ENCODE data around the gene AKR1D1. TPM values are rescaled to one million over a fixed set of nuclear protein-coding genes. Genes with fewer than 3 reads are reported as not detected.
"Not testable (repeated sequence)": the region's sequence is repeated elsewhere in the genome, so short reads cannot be mapped to it uniquely, and the experiment has no call there.

Gene AKR1D1
- total RNA-seq, 1 experiment from 2014 or later: not detected

DNA sequence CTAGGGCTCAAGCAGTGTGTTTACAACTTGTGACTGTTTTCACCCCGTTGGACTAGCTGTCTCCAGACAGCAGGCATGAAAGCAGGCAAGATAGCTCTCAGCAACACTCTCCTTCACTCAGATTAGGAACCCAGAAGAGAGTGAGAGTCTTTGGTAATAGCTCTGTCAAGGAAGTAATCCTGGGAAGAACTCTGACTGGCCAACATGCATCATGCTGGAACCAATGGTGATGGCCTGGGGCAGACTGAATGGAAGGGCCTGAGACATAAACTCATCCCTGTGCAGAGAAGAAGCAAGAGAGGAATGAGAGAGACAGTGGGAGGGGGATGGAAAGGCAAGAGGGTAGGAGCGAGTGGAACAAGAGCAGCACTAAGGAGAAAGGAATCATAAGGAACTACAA lies 48.9 kb downstream of the AKR1D1 start:
- H3K9me3 ChIP-seq (replicated peaks): no peaks in the 10 kb centered on the region
- DNase-seq: no peak
- no peaks in the 10 kb centered on the region for H3K36me3 ChIP-seq
- no peak overlapping the region for H3K27ac ChIP-seq
- no peak overlapping the region for H3K4me3 ChIP-seq
- no peaks in the 10 kb centered on the region for H3K4me1 ChIP-seq
- H3K27me3 ChIP-seq: no peaks in the 10 kb centered on the region

DNA sequence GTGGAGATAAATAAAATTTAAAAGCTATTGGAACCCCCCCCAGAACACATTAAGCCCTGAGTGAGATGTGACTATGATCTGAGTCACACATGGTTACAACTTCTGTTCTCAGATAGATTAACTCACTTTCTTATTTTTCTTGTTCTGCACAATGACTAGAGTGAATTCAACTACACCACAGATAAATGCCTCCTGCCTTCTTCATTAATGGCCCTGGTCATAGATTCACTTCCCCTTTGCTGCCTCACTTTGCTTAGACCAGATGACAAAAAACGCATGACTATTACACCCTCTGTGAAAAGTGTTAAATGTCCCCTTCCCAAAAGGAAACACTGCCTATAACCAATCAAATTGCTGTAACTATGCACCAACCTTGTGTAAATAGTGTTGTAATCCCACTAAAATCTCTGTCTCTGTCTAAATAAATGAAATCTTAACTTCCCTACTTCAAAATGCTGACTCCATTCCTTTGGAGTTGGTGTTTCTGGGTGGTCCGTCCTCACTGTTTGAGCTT lies 49.4 kb downstream of the AKR1D1 start:
- Histone ChIP-seq H3K4me1 (no peaks in the 10 kb centered on the region), H3K9me3 (replicated peaks) (no peaks in the 10 kb centered on the region), H3K36me3 (no peaks in the 10 kb centered on the region), H3K27me3 (no peaks in the 10 kb centered on the region), H3K4me3 (no peak overlapping the region), H3K27ac (no peak overlapping the region)
- no peak for DNase-seq

DNA sequence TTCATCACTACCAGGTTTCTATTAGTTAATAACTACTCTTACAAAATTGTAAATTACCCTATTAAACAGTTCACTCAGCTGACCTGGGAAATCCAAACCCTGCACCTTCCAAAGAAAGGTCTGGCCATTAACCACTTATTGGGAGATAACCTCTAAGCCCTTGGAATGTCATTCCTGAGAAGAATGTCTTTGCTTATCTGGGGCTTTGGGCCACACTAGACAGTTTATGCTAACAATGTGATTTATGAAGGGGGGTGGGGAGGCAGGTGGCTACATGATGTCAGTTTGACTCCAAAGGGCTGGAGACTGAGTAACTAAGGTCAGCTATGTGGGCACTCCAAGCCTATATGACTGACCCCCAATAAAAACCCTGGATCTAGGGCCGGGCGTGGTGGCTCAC lies 50.7 kb downstream of the AKR1D1 start:
- DNase-seq: peak; percentile 13
- Histone ChIP-seq H3K4me1 (no peaks in the 10 kb centered on the region), H3K36me3 (no peaks in the 10 kb centered on the region), H3K4me3 (no peak overlapping the region), H3K27me3 (no peaks in the 10 kb centered on the region), H3K27ac (no peak overlapping the region), H3K9me3 (replicated peaks) (no peaks in the 10 kb centered on the region)

DNA sequence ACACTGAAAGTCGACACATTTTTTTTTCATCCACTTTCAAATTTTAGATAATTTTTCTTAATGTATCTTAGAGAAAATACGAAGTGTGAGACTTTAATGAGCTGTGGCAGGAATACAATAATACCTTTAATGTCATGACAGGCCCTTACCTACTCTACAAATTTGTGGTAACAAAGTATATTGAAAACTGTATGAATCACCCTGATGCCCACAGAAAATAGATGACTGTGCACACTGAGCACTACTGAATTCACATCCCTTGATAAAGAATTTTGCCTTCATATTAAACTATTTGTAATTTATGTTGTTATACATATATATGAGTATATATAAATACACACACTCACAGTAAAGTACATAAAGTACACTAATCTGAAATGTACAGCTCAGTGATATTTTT lies 51.7 kb downstream of the AKR1D1 start:
- H3K27ac ChIP-seq: no peak overlapping the region
- H3K9me3 ChIP-seq (replicated peaks): no peaks in the 10 kb centered on the region
- H3K4me1 ChIP-seq: no peaks in the 10 kb centered on the region
- H3K36me3 ChIP-seq: no peaks in the 10 kb centered on the region
- no peaks in the 10 kb centered on the region for H3K27me3 ChIP-seq
- H3K4me3 ChIP-seq: no peak overlapping the region
- no peak for DNase-seq

DNA sequence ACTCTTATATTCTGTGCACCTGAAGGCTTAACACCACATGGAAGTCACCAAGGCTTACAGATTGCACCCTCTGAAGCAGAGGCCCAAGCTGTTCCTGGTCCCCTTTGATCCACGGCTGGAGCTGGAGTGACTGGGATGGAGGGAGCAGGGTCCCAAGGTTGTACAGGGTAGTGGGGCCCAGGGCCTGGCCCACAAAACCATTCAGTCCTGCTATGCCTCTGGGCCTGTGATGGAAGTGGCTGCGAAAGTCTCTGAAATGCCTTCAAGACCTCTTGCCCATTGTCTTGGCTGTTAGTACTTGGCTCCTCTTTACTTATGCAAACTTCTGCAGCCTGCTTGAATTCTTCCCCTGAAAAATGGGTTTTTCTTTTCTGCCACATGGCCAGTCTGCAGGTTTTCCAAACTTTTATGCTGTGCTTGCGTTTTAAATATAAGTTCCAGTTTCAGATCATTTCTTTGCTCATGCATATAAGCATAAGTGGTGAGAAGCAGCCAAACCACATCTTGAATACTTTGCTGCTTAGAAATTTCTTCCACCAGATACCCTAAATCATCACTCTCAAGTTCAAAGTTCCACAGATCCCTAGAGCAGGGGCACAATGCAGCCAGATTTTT lies 53.4 kb downstream of the AKR1D1 start:
- Histone ChIP-seq H3K27me3 (no peaks in the 10 kb centered on the region), H3K9me3 (replicated peaks) (no peaks in the 10 kb centered on the region), H3K36me3 (no peaks in the 10 kb centered on the region), H3K4me1 (no peaks in the 10 kb centered on the region), H3K4me3 (no peak overlapping the region), H3K27ac (no peak overlapping the region)
- no peak for DNase-seq

DNA sequence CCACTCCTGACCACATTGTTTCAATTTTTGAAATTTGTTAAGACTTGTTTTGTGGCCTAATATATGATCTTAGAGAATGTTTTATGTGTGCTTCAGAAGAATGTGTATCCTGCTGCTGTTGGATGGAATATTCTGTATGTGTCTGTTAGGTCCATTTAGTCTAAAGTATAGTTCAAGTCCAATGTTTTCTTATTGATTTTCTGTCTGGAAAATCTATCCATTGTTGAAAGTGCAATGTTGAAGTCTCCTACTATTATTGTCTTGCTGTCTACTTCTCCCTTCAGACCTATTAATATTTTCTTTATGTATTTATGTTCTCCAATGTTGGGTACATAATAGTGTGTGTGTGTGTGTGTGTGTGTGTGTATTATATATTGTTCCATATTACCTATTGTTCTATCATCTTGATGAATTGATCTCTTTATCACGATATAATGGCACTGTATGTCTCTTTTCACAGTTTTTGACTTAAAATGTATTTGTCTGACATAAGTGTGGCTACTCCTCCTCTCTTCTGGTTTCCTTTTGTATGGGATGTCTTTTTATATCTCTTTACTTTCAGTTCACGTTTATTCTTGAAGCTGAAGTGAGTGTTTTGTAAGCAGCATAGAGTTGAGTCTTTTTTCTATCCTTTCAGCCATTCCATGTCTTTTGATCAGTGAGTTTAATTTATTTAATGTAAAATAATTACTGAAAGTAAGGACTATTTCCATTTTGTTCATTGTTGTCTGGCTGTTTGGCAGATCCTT lies 61.3 kb downstream of the AKR1D1 start:
- no peaks in the 10 kb centered on the region for H3K4me1 ChIP-seq
- no peaks in the 10 kb centered on the region for H3K9me3 ChIP-seq (replicated peaks)
- no peak for DNase-seq
- no peak overlapping the region for H3K4me3 ChIP-seq
- H3K27me3 ChIP-seq: no peaks in the 10 kb centered on the region
- no peaks in the 10 kb centered on the region for H3K36me3 ChIP-seq
- no peak overlapping the region for H3K27ac ChIP-seq

DNA sequence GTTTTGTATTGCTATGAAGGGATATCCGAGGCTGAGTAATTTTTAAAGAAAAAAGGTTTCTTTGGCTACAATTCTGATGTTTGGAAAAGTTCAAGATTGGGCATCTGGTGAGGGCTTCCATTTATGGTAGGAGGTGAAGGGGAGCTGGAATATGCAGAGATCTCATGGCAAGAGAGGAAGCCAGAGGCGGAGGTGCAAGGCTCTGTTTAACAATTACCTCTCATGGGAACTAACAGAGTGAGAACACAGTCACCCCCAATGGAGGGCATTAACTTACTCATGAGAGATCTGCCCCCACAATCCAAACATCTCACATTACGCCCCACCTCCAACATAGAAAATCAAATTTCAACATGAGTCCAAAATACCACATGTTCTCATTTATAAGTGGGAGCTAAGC lies 62.0 kb downstream of the AKR1D1 start:
- Histone ChIP-seq H3K4me3 (no peak overlapping the region), H3K9me3 (replicated peaks) (no peaks in the 10 kb centered on the region), H3K27me3 (no peaks in the 10 kb centered on the region), H3K27ac (no peak overlapping the region), H3K36me3 (no peaks in the 10 kb centered on the region), H3K4me1 (no peaks in the 10 kb centered on the region)
- DNase-seq: no peak

DNA sequence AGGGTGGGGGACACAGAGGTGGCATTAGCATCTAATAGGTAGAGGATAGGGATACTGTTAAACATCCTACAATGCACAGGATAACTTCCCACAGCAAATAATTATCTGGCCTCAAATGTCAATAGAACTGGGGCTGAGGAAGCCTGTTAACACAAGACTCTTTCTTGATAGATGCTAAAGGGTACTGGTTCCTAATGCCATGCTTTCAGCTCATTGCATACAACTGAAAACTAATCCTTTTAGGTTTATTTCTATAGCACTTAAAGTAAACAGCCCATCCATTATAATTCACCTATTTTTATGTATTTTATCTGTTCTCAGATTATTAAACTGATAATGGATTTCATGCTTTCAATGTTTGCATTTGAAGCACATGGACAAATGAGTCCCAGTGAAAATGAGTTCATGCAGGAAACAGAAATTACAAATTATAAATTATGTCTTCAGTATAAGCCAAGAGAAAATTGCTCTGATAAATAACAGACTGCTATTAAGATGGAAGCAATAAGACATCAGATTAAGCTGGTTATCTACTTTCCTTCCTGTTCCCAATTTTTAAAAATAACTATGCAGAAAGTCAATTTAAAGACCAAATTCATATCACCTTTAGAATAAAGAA lies 66.4 kb downstream of the AKR1D1 start:
- Histone ChIP-seq H3K27ac (no peak overlapping the region), H3K27me3 (no peaks in the 10 kb centered on the region), H3K4me3 (no peak overlapping the region), H3K36me3 (no peaks in the 10 kb centered on the region), H3K4me1 (no peaks in the 10 kb centered on the region), H3K9me3 (replicated peaks) (no peaks in the 10 kb centered on the region)
- DNase-seq: no peak

DNA sequence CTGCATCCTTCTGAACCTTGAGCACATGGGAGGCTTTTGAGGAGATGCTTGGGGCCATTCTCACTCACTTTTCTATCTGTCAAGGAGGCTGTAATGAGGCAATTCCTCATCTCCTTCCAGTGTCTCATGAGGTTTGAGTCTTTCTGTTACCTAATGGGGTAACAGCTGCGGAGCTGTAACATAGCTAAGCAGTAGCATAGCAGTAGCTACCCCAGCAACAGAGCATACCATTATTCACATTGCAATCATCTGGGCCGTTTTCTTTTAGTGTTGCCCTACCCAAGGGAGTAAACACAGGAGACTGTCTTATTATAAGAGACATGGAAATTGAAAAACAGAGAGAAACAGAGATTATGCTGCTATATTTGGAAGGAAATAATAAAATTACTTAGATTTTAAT lies 68.7 kb downstream of the AKR1D1 start:
- H3K36me3 ChIP-seq: no peaks in the 10 kb centered on the region
- no peak overlapping the region for H3K27ac ChIP-seq
- H3K4me1 ChIP-seq: no peaks in the 10 kb centered on the region
- H3K4me3 ChIP-seq: no peak overlapping the region
- no peak for DNase-seq
- H3K9me3 ChIP-seq (replicated peaks): no peaks in the 10 kb centered on the region
- no peaks in the 10 kb centered on the region for H3K27me3 ChIP-seq

DNA sequence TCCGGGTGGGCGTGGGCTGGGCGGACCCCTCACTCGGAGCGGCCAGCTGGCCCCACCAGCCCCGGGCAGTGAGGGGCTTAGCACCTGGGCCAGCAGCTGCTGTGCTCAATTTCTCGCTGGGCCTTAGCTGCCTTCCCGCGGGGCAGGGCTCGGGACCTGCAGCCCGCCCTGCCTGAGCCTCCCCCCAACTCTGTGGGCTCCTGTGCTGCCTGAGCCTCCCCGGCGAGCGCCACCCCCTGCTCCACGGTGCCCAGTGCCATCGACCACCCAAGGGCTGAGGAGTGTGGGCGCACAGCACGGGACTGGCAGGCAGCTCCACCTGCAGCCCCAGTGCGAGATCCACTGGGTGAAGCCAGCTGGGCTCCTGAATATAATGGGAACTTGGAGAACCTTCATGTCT lies 70.0 kb downstream of the AKR1D1 start:
- not testable (repeated sequence) for H3K27ac ChIP-seq; H3K36me3 ChIP-seq; H3K4me3 ChIP-seq; H3K9me3 ChIP-seq (replicated peaks); H3K4me1 ChIP-seq; H3K27me3 ChIP-seq; DNase-seq

DNA sequence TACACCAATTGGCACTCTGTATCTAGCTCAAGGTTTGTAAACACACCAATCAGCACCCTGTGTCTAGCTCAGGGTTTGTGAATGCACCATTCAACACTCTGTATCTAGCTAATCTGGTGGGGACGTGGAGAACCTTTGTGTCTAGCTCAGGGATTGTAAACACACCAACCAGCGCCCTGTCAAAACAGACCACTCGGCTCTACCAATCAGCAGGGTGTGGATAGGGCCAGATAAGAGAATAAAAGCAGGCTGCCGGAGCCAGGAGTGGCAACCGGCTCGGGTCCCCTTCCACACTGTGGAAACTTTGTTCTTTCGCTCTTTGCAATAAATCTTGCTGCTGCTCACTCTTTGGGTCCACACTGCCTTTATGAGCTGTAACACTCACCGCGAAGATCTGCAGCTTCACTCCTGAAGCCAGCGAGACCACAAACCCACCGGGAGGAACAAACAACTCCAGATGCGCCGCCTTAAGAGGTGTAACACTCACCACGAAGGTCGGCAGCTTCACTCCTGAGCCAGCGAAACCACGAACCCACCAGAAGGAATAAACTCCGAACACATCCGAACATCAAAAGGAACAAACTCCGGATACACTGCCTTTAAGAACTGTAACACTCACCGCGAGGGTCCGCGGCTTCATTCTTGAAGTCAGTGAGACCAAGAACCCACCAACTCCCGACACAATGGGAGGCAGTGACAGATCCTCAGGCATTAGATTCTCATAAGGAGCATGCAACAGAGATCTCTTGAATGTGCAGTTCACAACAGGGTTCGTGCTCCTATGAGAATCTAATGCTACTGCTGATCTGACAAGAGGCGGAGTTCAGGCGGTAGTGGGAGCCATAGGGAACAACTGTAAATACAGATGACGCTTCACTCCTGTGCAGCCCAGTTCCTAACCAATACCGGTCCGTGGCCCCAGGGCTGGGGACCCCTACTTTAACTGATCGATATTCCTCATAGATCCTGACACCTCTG lies 70.8 kb downstream of the AKR1D1 start:
- H3K4me3 ChIP-seq; H3K9me3 ChIP-seq (replicated peaks); H3K27me3 ChIP-seq; DNase-seq; H3K27ac ChIP-seq; H3K36me3 ChIP-seq; H3K4me1 ChIP-seq: not testable (repeated sequence)

DNA sequence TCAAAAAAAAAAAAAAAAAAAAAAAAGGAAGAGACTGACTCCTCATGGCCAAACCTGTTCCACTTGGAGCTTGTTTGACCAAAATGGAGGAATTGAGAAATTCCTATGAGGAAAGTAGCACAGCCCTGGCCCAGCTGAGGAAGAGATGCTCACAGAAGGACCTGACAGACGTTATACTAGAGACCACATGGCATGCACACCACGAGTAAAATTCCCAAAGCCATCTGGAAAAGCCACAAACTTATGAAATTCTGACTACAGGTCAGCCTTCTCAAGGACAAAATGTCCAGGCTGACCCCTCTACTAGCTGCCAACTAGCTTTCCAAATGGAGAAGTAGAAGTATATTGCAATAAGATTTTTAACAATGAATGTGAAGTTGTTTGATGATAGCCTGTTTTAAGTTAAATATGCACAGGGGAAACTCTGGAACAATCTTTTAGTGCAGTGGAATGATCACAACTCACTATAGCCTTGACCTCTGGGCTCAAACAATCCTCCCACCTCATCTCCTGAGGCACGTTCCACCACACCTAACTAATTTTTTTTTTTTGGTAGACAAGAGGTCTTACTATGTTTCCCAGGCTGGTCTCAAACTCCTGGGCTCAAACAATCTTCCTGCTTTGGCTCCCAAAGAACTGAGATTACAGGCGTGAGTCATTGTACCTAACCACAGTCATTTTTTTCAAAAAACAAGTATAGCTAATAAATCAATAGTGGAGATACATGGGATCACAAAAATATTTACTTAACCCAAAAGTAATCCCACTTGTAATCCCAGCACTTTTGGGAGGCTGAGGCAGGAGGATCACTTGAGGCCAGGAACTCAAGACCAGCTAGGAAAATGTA lies 75.7 kb downstream of the AKR1D1 start:
- no peak overlapping the region for H3K4me3 ChIP-seq
- no peak for DNase-seq
- no peaks in the 10 kb centered on the region for H3K9me3 ChIP-seq (replicated peaks)
- H3K4me1 ChIP-seq: no peaks in the 10 kb centered on the region
- H3K27ac ChIP-seq: no peak overlapping the region
- H3K36me3 ChIP-seq: no peaks in the 10 kb centered on the region
- no peaks in the 10 kb centered on the region; the same call in 1 of the 2 replicates for H3K27me3 ChIP-seq

DNA sequence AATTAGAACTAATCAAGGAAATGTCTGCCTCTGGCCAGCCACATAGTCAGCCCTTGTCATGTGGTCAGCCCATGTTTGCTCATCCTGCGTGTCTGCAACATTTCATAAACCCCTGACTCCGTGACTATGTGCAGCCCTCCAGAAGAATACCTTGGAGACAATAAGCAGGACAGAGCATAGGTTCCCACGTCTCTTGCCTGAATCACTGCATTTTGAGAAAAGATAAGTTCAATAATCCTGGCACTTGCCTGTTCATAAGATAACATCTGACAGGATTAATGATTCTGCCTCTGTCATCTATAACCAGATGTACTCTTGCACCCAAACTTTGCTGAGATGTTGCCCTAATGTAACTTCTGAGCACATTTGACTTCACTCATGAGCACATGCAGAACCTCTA lies 78.4 kb downstream of the AKR1D1 start:
- Histone ChIP-seq H3K4me3 (no peak overlapping the region), H3K4me1 (no peaks in the 10 kb centered on the region), H3K9me3 (replicated peaks) (no peaks in the 10 kb centered on the region), H3K27me3 (no peaks in the 10 kb centered on the region; the same call in 1 of the 2 replicates), H3K27ac (no peak overlapping the region), H3K36me3 (no peaks in the 10 kb centered on the region)
- no peak for DNase-seq

DNA sequence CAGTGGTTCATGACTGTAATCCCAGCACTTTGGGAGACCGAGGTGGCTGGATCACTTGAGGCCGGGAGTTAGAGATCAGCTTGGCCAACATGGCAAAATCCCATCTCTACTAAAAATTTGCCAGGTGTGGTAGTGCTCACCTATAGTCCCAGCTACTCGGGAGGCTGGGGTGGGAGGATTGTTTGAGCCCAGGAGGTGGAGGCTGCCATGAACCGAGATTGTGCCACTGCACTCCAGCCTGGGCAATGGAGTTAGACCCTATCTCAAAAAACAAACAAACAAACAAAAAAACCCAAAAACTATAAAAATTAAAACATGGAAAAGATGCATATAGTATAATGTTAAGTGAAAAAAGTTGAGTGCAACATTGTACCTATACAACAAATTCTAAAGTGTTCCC lies 81.4 kb downstream of the AKR1D1 start:
- no peaks in the 10 kb centered on the region for H3K9me3 ChIP-seq (replicated peaks)
- no peaks in the 10 kb centered on the region for H3K36me3 ChIP-seq
- DNase-seq: no peak
- H3K27me3 ChIP-seq: no peaks in the 10 kb centered on the region; the same call in 1 of the 2 replicates
- H3K4me1 ChIP-seq: peaks cover 3% of the 10 kb centered on the region; the same call in 1 of the 2 replicates
- no peak overlapping the region for H3K27ac ChIP-seq
- H3K4me3 ChIP-seq: no peak overlapping the region
